Natural killer cell (primary cell): ENCODE data around the gene C1QL1. TPM values are rescaled to one million over a fixed set of nuclear protein-coding genes. Genes with fewer than 3 reads are reported as not detected.

Source experiments
- ATAC-seq, 3 donors: fragments of 150-1000 bp in 2 of 3; fragments of 200-7000 bp in 1 of 3; cut with Tn5 transposase; 1 replicate in 1 of 3; 2 replicates in 2 of 3; pipeline ENCODE4 v1.10.0; 2021; ENCODE audit warnings: mild to moderate bottlenecking in 2 of 3, moderate library complexity in 2 of 3
- DNase-seq, 2 donors: peaks; one replicate each; pipeline versions ENCODE4 v3.0.0 to v3.0.0-alpha.2; 2013 to 2021; ENCODE audit warnings: mixed read lengths in 1 of 2
- H3K27ac ChIP-seq: one replicate; pipeline ENCODE4 v1.5.1; 2013; ENCODE audit warnings: mild to moderate bottlenecking, low read length
- H3K27me3 ChIP-seq: one replicate; pipeline ENCODE4 v1.6.1; 2013; ENCODE audit warnings: low read length; ENCODE audit not compliant: control insufficient read depth, insufficient read depth
- H3K36me3 ChIP-seq: one replicate; pipeline ENCODE4 v1.6.1; 2013; ENCODE audit warnings: low read length; ENCODE audit not compliant: control insufficient read depth, insufficient read depth
- H3K4me1 ChIP-seq: one replicate; pipeline ENCODE4 v1.6.1; 2013; ENCODE audit warnings: low read length; ENCODE audit not compliant: control insufficient read depth, insufficient read depth
- H3K4me3 ChIP-seq: one replicate; pipeline ENCODE4 v1.5.1; 2013; ENCODE audit warnings: low read length
- H3K9me3 ChIP-seq: one replicate; pipeline ENCODE4 v1.6.1; 2013; ENCODE audit warnings: low read length; ENCODE audit not compliant: control insufficient read depth, insufficient read depth
- H3K27ac Mint-ChIP-seq, 2 donors: one replicate each; pipeline ENCODE4 v1.8.0; 2022; ENCODE audit warnings: mild to moderate bottlenecking in 2 of 2, mixed read lengths in 2 of 2, moderate library complexity in 1 of 2
- H3K27me3 Mint-ChIP-seq, 2 donors: one replicate each; pipeline ENCODE4 v1.8.0; 2022; ENCODE audit warnings: low read depth in 2 of 2, mixed read lengths in 2 of 2
- H3K36me3 Mint-ChIP-seq: one replicate; pipeline ENCODE4 v1.8.0; 2022; ENCODE audit warnings: mixed read lengths
- H3K4me1 Mint-ChIP-seq, 2 donors: one replicate each; pipeline ENCODE4 v1.8.0; 2022; ENCODE audit warnings: mixed read lengths in 2 of 2
- H3K4me3 Mint-ChIP-seq: one replicate; pipeline ENCODE4 v1.8.0; 2022; ENCODE audit warnings: mild to moderate bottlenecking, moderate library complexity, mixed read lengths
- H3K9me3 Mint-ChIP-seq, 2 donors: one replicate each; pipeline ENCODE4 v1.8.0; 2022; ENCODE audit warnings: mixed read lengths in 2 of 2
- WGBS: methylation state at CpG from one replicate; pipeline ENCODE4 v1.1.7; 2013; ENCODE audit warnings: missing lambda C conversion rate; ENCODE audit not compliant: insufficient coverage; 5-methylcytosine and 5-hydroxymethylcytosine counted together
- intact Hi-C: fragments of 100-400 bp; cut with micrococcal nuclease; formaldehyde crosslinking; loops from one replicate; pipeline ENCODE4 v1.14.2; 2022
- total RNA-seq, 4 donors: library from RNA; stranded (reverse); fragments of 120-200 nt in 1 of 4; gene quantifications; one replicate each; pipeline versions ENCODE4 v1.2.3 to v1.2.4, GENCODE V29; 2013 to 2022
- TF ChIP-seq, protein P1 (sequence below): fragments of 200-600 bp; IDR thresholded peaks from one replicate; pipeline ENCODE4 v1.8.0; 2022; ENCODE audit warnings: antibody characterized with exemption

The C1QL1 gene
- total RNA-seq, result not detected
- total RNA-seq (2013), result not detected

DNA sequence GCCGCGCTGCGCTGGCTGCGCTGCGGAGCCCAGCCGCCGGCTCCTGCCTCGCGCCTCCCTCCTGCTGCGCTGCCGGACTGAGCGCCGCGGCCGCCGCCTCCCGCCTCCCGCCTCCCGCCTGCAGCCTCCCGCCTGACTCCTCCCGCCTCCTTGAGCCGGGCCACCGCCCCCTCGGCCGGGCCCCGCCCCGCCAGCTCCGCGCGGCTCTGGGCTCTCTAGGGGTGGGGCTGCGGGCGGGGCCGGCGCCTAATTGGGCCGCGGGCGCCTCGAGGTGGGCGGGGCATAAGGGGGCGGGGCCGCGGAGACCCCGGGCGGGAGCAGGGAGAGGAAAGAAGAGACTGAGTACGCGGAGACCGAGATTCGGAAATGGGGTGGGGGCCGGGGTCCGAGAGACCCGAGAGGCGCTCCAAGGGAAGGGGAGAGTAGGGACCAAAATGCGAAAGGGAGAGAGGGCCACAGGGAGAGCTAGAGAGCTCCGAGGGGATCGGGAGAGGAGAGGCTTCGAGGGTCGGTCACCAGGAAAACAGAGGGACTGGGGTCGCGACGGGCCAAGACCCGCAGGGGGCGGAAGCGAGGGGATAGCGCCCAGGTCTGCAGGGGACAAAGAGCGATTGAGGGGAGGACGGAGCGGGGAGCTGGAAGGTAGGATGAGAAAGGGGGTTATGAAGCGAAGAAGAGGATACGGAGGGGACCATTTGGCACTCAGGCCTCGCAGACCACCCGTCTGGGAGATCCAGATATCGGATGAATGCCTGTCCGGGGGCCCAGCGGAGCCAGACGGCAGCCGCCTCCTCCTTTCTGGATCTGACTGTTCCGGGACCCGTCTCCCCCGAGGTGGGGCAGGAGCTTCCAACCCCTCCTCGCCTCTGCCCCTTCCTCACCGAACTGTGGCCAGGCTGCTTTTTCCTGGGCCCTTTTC, at the start of gene C1QL1:
TSS of gene C1QL1 (minus strand) at position 79 of the 919 bp plus-strand sequence. CDS start 255 bp downstream, outside the sequence.
- Mint-ChIP-seq H3K27ac (peak within 1 kb of the TSS in 1 of 2 donors; percentile 38), H3K27me3 (peaks cover 41 to 55% of the 10 kb centered on the region in 2 donors), H3K4me1 (peaks cover 18 to 41% of the 10 kb centered on the region in 2 donors), H3K9me3 (no peaks in the 10 kb centered on the region), H3K36me3 (no peaks in the 10 kb centered on the region), H3K4me3 (peak within 1 kb of the TSS; percentile 76)
- DNase-seq, result peak; percentile 74 to 90
- H3K27me3 ChIP-seq, result peaks cover 38% of the 10 kb centered on the region
- WGBS, result 3% methylated on average over 81 of the region's 81 CpGs
- H3K27ac ChIP-seq, result no peak within 1 kb of the TSS
- ATAC-seq, result peak; percentile 95 to 98 (median 97)
- H3K4me1 ChIP-seq, result peaks cover 31% of the 10 kb centered on the region
- intact Hi-C loops, result no loop called here
- H3K9me3 ChIP-seq, result peaks cover 5% of the 10 kb centered on the region
- H3K4me3 ChIP-seq, result peak within 1 kb of the TSS; percentile 15
- no peaks in the 10 kb centered on the region for H3K36me3 ChIP-seq
- TF ChIP-seq, protein P1, sequence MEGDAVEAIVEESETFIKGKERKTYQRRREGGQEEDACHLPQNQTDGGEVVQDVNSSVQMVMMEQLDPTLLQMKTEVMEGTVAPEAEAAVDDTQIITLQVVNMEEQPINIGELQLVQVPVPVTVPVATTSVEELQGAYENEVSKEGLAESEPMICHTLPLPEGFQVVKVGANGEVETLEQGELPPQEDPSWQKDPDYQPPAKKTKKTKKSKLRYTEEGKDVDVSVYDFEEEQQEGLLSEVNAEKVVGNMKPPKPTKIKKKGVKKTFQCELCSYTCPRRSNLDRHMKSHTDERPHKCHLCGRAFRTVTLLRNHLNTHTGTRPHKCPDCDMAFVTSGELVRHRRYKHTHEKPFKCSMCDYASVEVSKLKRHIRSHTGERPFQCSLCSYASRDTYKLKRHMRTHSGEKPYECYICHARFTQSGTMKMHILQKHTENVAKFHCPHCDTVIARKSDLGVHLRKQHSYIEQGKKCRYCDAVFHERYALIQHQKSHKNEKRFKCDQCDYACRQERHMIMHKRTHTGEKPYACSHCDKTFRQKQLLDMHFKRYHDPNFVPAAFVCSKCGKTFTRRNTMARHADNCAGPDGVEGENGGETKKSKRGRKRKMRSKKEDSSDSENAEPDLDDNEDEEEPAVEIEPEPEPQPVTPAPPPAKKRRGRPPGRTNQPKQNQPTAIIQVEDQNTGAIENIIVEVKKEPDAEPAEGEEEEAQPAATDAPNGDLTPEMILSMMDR, result no peak

DNA sequence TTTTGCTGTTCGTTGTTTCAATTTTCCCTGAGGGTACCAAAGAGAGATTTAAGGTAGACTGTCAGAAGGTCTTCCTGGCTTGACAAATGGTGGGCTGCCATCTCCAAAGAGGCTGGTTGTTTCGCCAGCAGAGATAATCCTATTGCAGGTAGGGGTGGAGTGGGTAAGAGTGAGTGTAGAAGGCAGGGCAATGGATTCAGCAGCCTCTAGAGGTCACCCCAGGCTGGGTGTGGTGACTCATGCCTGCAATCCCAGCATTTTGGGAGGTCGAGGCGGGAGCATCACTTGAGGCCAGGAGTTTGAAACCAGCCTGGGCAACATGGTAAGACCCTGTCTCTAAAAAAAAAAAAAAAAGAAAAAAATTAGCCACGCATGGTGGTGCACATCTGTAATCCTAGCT, 48.7 kb upstream of the C1QL1 start:
- DNase-seq, result no peak
- Histone ChIP-seq H3K27me3 (peaks cover 34% of the 10 kb centered on the region), H3K4me3 (no peak overlapping the region), H3K27ac (no peak overlapping the region), H3K36me3 (no peaks in the 10 kb centered on the region), H3K4me1 (peaks cover 21% of the 10 kb centered on the region), H3K9me3 (no peaks in the 10 kb centered on the region)
- intact Hi-C loops, result no loop called here
- peaks cover 24 to 33% of the 10 kb centered on the region in 2 donors for H3K27me3 Mint-ChIP-seq
- no peak overlapping the region for H3K4me3 Mint-ChIP-seq
- ATAC-seq, result no peak
- H3K36me3 Mint-ChIP-seq, result no peaks in the 10 kb centered on the region
- peaks cover 12 to 24% of the 10 kb centered on the region in 2 donors for H3K4me1 Mint-ChIP-seq
- TF ChIP-seq, protein P1, result no peak
- H3K27ac Mint-ChIP-seq, result no peak overlapping the region
- 82% methylated on average over 5 of the region's 5 CpGs for WGBS
- no peaks in the 10 kb centered on the region for H3K9me3 Mint-ChIP-seq

DNA sequence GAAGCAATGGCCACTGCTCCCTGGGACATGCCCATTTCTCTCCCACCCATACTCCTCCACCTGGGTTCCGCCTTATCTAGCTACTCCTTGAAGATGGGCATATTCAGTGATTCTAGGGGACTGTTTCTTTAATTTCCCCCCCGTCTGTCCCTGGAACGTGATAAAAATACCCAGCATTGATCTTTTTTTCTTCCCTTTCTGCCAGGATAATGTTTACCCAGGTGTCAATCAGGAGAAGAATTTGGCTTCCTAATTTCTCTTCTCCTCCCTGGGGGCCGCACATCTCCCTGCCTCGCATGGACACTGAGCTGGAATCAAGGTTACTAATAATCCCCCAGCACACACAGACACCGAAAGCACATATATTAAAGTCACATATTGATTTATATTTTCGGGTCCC, 48.1 kb upstream of the C1QL1 start:
- DNase-seq (no peak), ATAC-seq (no peak)
- Mint-ChIP-seq H3K9me3 (no peaks in the 10 kb centered on the region), H3K27ac (no peak overlapping the region), H3K36me3 (no peaks in the 10 kb centered on the region), H3K27me3 (peaks cover 22 to 32% of the 10 kb centered on the region in 2 donors), H3K4me3 (no peak overlapping the region), H3K4me1 (peaks cover 8 to 19% of the 10 kb centered on the region in 2 donors)
- H3K36me3 ChIP-seq, result no peaks in the 10 kb centered on the region
- H3K4me1 ChIP-seq, result peaks cover 15% of the 10 kb centered on the region
- H3K27ac ChIP-seq, result no peak overlapping the region
- H3K27me3 ChIP-seq, result peaks cover 28% of the 10 kb centered on the region
- TF ChIP-seq, protein P1, result no peak
- WGBS, result 78% methylated on average over 6 of the region's 7 CpGs
- H3K4me3 ChIP-seq, result no peak overlapping the region
- no peaks in the 10 kb centered on the region for H3K9me3 ChIP-seq
- intact Hi-C loops, result no loop called here
